Mammary epithelial cell (primary cell): Measurements from ENCODE around the gene ZDHHC1.

Source experiments
- CTCF ChIP-seq, 2 donors: IDR thresholded peaks in 1 of 2; conservative IDR thresholded peaks in 1 of 2; 2 replicates each; pipeline ENCODE4 v1.5.1; 2011 to 2012; ENCODE audit warnings: inconsistent platforms in 2 of 2, low read length in 2 of 2, mild to moderate bottlenecking in 2 of 2, control low read depth in 1 of 2, low read depth in 1 of 2; ENCODE audit not compliant: insufficient read depth in 1 of 2; ENCODE audit errors: extremely low read depth in 1 of 2
- EZH2 ChIP-seq: IDR thresholded peaks from 2 replicates; pipeline ENCODE4 v1.6.1; 2012; ENCODE audit warnings: low read length, inconsistent platforms, borderline replicate concordance

- TF ChIP-seq CTCF (conservative IDR thresholded peaks at IDR 0.05 in 1 of 2, IDR thresholded peaks at IDR 0.05 in 1 of 2; ENCODE audit: extremely low read depth in 1 of 2, insufficient read depth in 1 of 2, low read depth in 1 of 2, low read length in 2 of 2), result no peak
- no peak for TF ChIP-seq EZH2
Measured at GRCh38 chr16:67364600-67365235, 51.6 kb downstream of the ZDHHC1 start.
